ENCODE measurements around the gene CTXN2.

- no peak for TF ChIP-seq PCBP1 (IDR thresholded peaks at IDR 0.05; ENCODE audit: borderline replicate concordance, low read depth, low read length)
- no peak for TF ChIP-seq BORCS8-MEF2B (CRISPR knock-in tag; IDR thresholded peaks at IDR 0.05)
- TF ChIP-seq ZNF557 (CRISPR knock-in tag; IDR thresholded peaks at IDR 0.05), result no peak
- TF ChIP-seq ZNF574 (CRISPR knock-in tag; IDR thresholded peaks at IDR 0.05), result no peak
Observed at GRCh38 chr15:48221261-48221660, 29.8 kb downstream of the CTXN2 start.

Measured in HepG2 (cell line).